Activated CD8-positive, alpha-beta T cell treated with anti-CD3 and anti-CD28 coated beads for 36 hours (primary cell): ENCODE results near the gene PAGR1. TPM values are rescaled to one million over a fixed set of nuclear protein-coding genes. Genes with fewer than 3 reads are reported as not detected.
A peak's percentile ranks its signal among the peaks of the same experiment; 100 is the strongest.

ENCODE experiments used
- ATAC-seq: fragments of 200-7000 bp; cut with Tn5 transposase; one replicate; pipeline ENCODE4 v1.10.0; 2021; ENCODE audit warnings: mild to moderate bottlenecking, moderate library complexity
- CTCF ChIA-PET: fragments of 350-600 bp; sonication (Branson Sonifier 250); formaldehyde crosslinking; loops from one replicate; lab custom pipeline; 2021; ENCODE audit warnings: antibody characterized with exemption; lab: Charles Lee
- POLR2A ChIA-PET: fragments of 350-600 bp; sonication (Branson Sonifier 250); formaldehyde crosslinking; loops from one replicate; lab custom pipeline; 2021; ENCODE audit warnings: antibody characterized with exemption; lab: Charles Lee
- DNase-seq: peaks from one replicate; pipeline ENCODE4 v3.0.0-alpha.2; 2020
- H3K27ac Mint-ChIP-seq: one replicate; pipeline ENCODE4 v1.8.0; 2021; ENCODE audit warnings: mild to moderate bottlenecking, mixed read lengths
- H3K27me3 Mint-ChIP-seq: one replicate; pipeline ENCODE4 v1.8.0; 2021; ENCODE audit warnings: mixed read lengths
- H3K36me3 Mint-ChIP-seq: one replicate; pipeline ENCODE4 v1.8.0; 2021; ENCODE audit warnings: low read depth, mixed read lengths
- H3K4me1 Mint-ChIP-seq: one replicate; pipeline ENCODE4 v1.8.0; 2021; ENCODE audit warnings: low read depth, mixed read lengths
- H3K4me3 Mint-ChIP-seq: one replicate; pipeline ENCODE4 v1.8.0; 2021; ENCODE audit warnings: mild to moderate bottlenecking, moderate library complexity, mixed read lengths
- H3K9me3 Mint-ChIP-seq: one replicate; pipeline ENCODE4 v1.8.0; 2021; ENCODE audit warnings: mixed read lengths
- CTCF ChIP-seq: fragments of 200-600 bp; IDR thresholded peaks from one replicate; pipeline ENCODE4 v1.8.0; 2022; ENCODE audit warnings: antibody characterized with exemption, mild to moderate bottlenecking
- intact Hi-C: fragments of 100-400 bp; cut with micrococcal nuclease; formaldehyde crosslinking; loops from one replicate; pipeline ENCODE4 v1.10.0; 2022
- total RNA-seq, 2 experiments: library from RNA; stranded (reverse); gene quantifications; one replicate each; pipeline ENCODE4 v1.2.3, GENCODE V29; 2021

The PAGR1 gene
- total RNA-seq, 2 experiments from 2014 or later = 26.8 to 29.0 TPM

GRCh38 chr16:29808219-29808900, 7.6 kb upstream of the PAGR1 start:
- TF ChIP-seq CTCF = no peak
- peaks cover 55% of the 10 kb centered on the region for H3K36me3 Mint-ChIP-seq
- intact Hi-C loops = no loop called here
- no peaks in the 10 kb centered on the region for H3K9me3 Mint-ChIP-seq
- DNase-seq = peak; percentile 61
- no peaks in the 10 kb centered on the region for H3K27me3 Mint-ChIP-seq
- H3K4me3 Mint-ChIP-seq = peak overlapping the region; percentile 90
- peaks cover 46% of the 10 kb centered on the region for H3K4me1 Mint-ChIP-seq
- H3K27ac Mint-ChIP-seq = peak overlapping the region; percentile 96
- no peak for ATAC-seq
- CTCF ChIA-PET = interaction anchor here (0.7 to 3.0 kb wide), 12 partner anchors 11 to 119 kb away, joined by 3 to 63 read pairs (median 7); partner anchors contain the start of genes KIF22, MVP and PAGR1
- POLR2A ChIA-PET = interaction anchor here (0.5 to 9.5 kb wide), 22 partner anchors 11 to 377 kb away, joined by 3 to 167 read pairs (median 5); partner anchors contain the start of genes HIRIP3, INO80E, KIF22 and MVP

- DNase-seq (peak; percentile 30), ATAC-seq (no peak)
- intact Hi-C loops = no loop called here
- Mint-ChIP-seq H3K27ac (peak overlapping the region; percentile 96), H3K9me3 (no peaks in the 10 kb centered on the region), H3K27me3 (no peaks in the 10 kb centered on the region), H3K4me1 (peaks cover 42% of the 10 kb centered on the region), H3K36me3 (peaks cover 48% of the 10 kb centered on the region), H3K4me3 (peak overlapping the region; percentile 90)
- no peak for TF ChIP-seq CTCF
- ChIA-PET POLR2A (interaction anchor here (0.5 to 9.5 kb wide), 15 partner anchors 13 to 376 kb away, joined by 3 to 167 read pairs (median 5); partner anchors contain the start of genes HIRIP3, INO80E, KIF22 and MVP), CTCF (interaction anchor here (0.8 to 3.0 kb wide), 7 partner anchors 10 to 108 kb away, joined by 4 to 63 read pairs (median 10); partner anchors contain the start of genes KIF22, MVP and PAGR1)
Observed at GRCh38 chr16:29809031-29809747, 6.8 kb upstream of the PAGR1 start.

GRCh38 chr16:29809850-29810698, 5.9 kb upstream of the PAGR1 start:
- DNase-seq (peak; percentile 76), ATAC-seq (no peak)
- Mint-ChIP-seq H3K27ac (peak overlapping the region; percentile 89), H3K27me3 (no peaks in the 10 kb centered on the region), H3K4me1 (peaks cover 46% of the 10 kb centered on the region), H3K4me3 (peak overlapping the region; percentile 90), H3K36me3 (peaks cover 42% of the 10 kb centered on the region), H3K9me3 (no peaks in the 10 kb centered on the region)
- ChIA-PET POLR2A (interaction anchor here (1.1 to 9.5 kb wide), 4 partner anchors 10 to 119 kb away, joined by 3 to 167 read pairs (median 17); partner anchors contain the start of genes MVP and PAGR1), CTCF (interaction anchor here (0.8 to 0.9 kb wide), 2 partner anchors 9 to 39 kb away, joined by 4 read pairs; no protein-coding TSS in a partner anchor)
- intact Hi-C loops = loop anchor here (10.0 kb wide), 1 partner anchor 105 kb away; no protein-coding TSS in a partner anchor
- no peak for TF ChIP-seq CTCF

- CTCF ChIA-PET = interaction anchor here (0.9 to 2.6 kb wide), 2 partner anchors 9 to 38 kb away, joined by 4 to 10 read pairs; no protein-coding TSS in a partner anchor
Observed at GRCh38 chr16:29810699-29811169, 5.2 kb upstream of the PAGR1 start.

More at GRCh38 chr16:29810699-29811169, 5.2 kb upstream of the PAGR1 start:
- intact Hi-C loops = loop anchor here (10.0 kb wide), 1 partner anchor 106 kb away; no protein-coding TSS in a partner anchor
- peak overlapping the region; percentile 90 for H3K4me3 Mint-ChIP-seq
- peaks cover 39% of the 10 kb centered on the region for H3K36me3 Mint-ChIP-seq
- no peak for DNase-seq
- H3K27me3 Mint-ChIP-seq = no peaks in the 10 kb centered on the region
- TF ChIP-seq CTCF = no peak
- H3K27ac Mint-ChIP-seq = peak overlapping the region; percentile 89
- ATAC-seq = no peak
- H3K4me1 Mint-ChIP-seq = peaks cover 49% of the 10 kb centered on the region
- POLR2A ChIA-PET = interaction anchor here (1.7 to 9.5 kb wide), 3 partner anchors 11 to 20 kb away, joined by 4 to 167 read pairs (median 5); partner anchors contain the start of genes KIF22, MVP and PAGR1
- no peaks in the 10 kb centered on the region for H3K9me3 Mint-ChIP-seq
